GM19193 (cell line): ENCODE data around the gene CCL25.

ENCODE experiments used
- POLR2A ChIP-seq: IDR thresholded peaks from 4 replicates; pipeline ENCODE4 v1.6.1; 2011; ENCODE audit not compliant: insufficient read depth, insufficient read length; ENCODE audit errors: extremely low read depth

The CCL25 gene

DNA sequence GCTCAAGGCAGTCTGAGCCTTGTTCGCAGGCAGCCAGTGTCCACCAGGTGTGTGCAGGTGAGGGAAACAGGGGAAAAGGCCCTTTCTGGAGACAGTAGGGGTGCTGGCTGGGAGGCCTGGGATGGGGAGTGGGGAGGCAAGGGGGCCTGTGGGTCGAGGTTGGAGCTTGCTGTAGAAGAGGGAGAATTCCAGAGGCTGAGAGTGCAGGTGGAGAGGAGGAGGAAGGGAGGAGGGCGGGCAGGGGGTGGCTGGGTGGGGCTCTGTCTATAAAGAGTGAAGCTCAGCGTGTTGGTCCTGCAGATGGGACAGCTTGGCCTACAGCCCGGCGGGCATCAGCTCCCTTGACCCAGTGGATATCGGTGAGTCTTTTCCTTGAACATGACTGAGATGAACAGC lies at the start of gene CCL25:
Gene CCL25, plus strand, starts transcription at position 297 of the 396 bp plus-strand sequence. CDS start 290 bp downstream, outside the sequence.
- TF ChIP-seq POLR2A, result no peak

GRCh38 chr19:8004001-8004400 lies 48.6 kb upstream of the CCL25 start:
- TF ChIP-seq POLR2A, result no peak

- TF ChIP-seq POLR2A, result no peak
Observed at GRCh38 chr19:8004723-8005513, 47.6 kb upstream of the CCL25 start.

DNA sequence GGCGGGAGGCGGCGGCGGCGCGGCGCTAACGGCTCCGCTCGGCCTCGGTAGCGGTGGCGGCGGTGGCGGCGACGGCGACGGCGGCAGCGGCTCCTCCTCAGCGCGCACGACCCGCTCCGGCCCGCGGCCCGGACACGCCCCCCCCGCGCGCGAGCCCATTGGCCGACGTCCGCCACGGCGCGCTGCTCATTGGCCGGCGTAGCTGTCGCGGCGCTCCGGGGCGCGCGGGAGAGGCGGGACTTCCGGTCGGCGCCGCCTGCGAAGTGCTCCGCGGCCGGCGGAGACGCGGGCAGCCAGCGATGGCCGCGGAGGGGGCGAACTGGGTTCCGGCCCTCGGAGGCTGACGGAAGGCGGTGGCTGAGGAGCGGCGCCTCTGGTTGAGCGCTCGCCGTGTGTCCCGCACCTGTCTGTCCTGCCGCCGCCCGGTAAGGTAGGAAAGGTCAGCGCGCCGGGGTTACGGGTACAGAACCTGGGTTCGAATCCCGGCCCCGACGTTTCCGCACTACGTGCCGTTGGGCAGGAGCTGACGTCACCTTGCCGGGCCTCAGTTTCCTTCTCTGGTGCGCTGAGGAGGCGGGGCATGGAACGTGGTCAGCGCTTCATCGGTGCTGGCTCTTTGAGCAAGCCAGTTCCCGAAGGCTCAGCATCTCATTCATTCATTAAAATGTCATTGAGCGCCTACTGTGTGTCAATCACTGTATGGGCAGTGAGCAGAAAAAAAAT lies 46.9 kb upstream of the CCL25 start, which contains the start of gene ELAVL1:
Gene ELAVL1, minus strand, starts transcription at position 108 of the 723 bp plus-strand sequence. CDS start 13,826 bp downstream, outside the sequence.
- peak; percentile 86 for TF ChIP-seq POLR2A

DNA sequence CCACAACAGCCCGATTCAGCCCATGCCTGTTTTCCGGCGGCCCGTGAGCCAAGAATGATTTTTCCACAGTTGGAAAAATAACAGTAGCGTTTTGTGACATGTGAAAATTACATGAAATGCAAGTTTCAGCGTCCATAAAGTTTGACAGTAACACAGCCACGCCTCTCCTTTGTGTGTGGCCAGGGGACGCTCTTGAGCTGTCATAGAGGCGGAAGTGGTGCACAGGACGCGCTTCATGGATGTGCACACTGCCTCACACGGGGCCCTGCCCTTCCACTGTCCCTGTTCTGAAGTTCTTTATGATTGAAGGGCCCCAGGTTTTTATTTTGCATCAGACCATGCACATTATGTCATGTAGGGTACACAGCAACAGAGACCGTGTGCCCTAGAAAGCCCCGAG lies 34.8 kb upstream of the CCL25 start:
- no peak for TF ChIP-seq POLR2A

- no peak for TF ChIP-seq POLR2A
Observed at GRCh38 chr19:8020681-8021080, 31.9 kb upstream of the CCL25 start.

DNA sequence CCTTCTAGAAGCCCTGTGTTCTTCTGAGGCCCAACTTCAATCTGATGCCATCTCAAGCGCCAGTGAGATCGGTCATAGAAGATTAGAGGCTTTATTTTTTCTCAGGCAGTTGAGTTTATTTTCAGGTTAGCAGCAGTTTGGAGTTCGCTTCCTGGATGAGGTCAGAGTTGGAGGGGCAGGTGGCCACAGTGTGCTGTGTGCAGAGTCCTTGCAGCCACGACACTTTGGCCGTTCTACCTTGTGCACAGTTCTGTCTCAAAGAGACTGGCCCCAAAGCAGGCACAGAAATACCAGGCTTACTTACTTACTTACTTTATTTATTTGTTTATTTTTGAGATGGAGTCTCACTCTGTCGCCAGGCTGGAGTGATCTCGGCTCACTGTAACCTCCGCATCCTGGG lies 31.2 kb upstream of the CCL25 start:
- no peak for TF ChIP-seq POLR2A

DNA sequence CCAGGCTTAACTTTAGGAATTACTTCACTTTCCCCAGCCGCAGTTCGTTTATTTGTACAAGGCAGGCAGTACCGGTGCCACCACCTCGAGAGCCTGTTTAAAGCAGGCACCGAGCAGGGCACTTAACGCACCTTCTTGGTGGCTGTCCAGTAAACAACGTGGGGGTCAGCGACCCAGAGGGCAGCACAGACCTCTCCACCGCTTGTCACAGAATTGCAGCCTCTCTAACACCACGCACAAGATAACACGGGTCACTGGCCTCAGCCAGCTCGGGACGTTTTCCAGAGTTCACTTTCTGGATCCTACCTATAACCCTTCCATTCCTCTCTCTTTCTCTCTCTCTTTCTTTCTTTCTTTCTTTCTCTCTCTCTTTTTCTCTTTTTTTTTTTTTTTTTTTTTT lies 30.3 kb upstream of the CCL25 start:
- no peak for TF ChIP-seq POLR2A

DNA sequence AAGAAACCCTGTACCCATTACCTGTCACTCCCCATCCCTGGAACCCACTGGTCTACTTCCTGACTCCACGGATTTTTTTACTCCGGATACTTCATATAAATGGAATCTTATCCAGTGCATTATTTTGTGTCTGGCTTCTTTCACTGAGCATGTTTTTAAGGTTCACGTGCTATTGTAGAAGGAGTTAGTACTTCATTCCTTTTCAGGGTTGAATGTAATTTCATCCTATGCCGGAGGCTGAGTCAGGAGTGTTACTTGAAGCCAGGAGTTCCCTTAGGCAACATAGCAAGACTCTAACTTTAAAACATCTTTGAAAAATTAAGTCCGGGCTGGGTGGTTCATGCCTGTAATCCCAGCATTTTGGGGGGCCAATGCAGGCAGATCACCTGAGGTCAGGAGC lies 29.2 kb upstream of the CCL25 start:
- no peak for TF ChIP-seq POLR2A

DNA sequence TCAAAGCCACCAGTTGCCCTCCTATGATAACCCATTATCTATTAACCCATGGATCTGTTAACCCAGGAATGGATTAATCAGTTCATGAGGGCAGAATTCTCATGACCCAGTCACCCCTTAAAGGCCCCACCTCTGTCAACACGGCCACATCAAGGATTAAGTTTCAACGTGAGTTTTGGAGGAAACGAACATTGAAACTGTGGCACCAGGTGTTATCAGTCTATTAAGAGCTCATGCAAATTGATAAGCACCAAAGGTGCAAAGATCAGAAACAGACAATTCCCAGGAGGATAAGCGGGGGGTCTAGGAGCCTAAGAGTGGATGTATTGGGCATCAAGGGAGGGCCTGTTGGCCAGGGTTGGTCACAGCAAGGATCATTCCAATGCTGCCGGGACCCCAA lies 27.2 kb upstream of the CCL25 start:
- no peak for TF ChIP-seq POLR2A

DNA sequence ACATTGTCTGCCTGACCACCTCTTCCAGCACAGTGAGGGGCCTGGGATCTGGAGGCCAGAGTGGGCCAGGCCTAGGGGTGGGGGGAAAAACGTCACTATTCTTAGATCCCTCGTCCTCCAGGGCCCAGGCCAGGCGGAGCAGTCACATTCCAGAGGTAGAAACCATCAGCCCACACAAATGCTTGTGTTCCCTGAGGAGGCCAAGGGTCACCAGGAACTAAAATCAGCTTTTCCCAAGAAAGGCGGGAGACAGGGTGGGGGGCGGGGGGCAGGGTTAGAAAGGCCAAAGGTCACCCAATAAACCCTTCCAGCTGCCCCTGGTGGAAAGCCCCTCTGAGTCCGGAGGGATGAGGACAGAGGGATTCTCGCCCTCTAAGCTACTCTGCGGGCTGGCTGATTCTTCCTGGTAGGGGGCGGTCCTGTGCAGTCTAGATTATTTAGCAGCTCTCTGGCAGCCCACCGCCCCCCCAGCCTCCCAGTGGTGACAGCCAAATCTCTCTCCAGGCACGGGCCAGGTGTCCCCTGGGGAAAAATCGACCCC lies 23.5 kb upstream of the CCL25 start:
- TF ChIP-seq POLR2A, result no peak

- no peak for TF ChIP-seq POLR2A
Observed at GRCh38 chr19:8030960-8031359, 21.6 kb upstream of the CCL25 start.

DNA sequence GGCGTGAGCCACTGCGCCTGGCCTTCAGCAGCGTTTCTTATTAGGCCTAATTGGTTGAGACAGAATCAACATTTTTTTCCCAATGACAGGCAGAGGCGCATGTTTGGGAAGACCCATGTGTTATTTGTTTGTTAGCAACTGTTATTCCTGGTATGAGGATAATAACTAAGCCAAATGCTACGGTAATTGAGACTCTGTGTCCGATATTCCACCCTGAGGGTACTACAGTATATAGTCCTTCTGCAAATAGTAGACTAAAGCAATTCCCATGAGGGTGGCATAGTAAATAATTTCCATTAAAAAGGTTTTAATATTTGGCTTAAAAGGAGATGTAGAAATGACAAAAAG lies 18.4 kb upstream of the CCL25 start:
- no peak for TF ChIP-seq POLR2A

- no peak for TF ChIP-seq POLR2A
Observed at GRCh38 chr19:8036434-8037099, 16.0 kb upstream of the CCL25 start.

DNA sequence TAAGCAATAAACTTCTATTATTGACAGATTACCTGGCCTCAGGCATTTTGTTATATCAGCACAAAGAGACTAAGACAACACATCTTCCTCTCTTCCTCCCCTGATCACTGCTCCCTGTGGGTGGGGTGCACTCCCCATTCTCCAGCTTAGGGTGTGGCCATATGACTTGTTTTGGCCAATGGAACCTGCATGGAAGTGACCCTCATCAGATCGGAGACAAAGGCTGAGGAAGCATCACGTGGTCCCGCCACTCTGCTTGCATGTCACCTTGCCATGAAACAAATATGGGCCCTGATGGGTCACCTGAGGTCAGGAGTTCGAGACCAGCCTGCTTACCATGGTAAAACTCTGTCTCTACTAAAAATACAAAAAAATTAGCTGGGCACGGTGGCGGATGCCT lies 13.7 kb upstream of the CCL25 start:
- no peak for TF ChIP-seq POLR2A
